Myometrial cell (primary cell): ENCODE measurements around the gene C1QTNF9B. TPM values are rescaled to one million over a fixed set of nuclear protein-coding genes. Genes with fewer than 3 reads are reported as not detected.

Source experiments
- total RNA-seq: library from RNA; depleted of rRNA; stranded (reverse); fragments of >200 nt; gene quantifications from 2 replicates; pipeline ENCODE4 v1.2.3, GENCODE V29; 2015

The C1QTNF9B gene
- total RNA-seq: 0.89 and 2.6 TPM in 2 replicates

GRCh38 chr13:23897452-23897919 lies at the start of gene C1QTNF9B:
TSS of gene C1QTNF9B (minus strand) at chr13:23897502.

GRCh38 chr13:23888658-23889614 lies 8.4 kb downstream of the C1QTNF9B start, which contains the start of gene MIPEP:
TSS of gene MIPEP (minus strand) at chr13:23889400. CDS start at chr13:23889320, 80 bp downstream.

Other genes starting within 250 kb of the C1QTNF9B start
- gene MIPEP, start 8.1 kb downstream of the C1QTNF9B start, total RNA-seq: 61.1 and 72.8 TPM in 2 replicates